OCI-LY1 (cell line): ENCODE measurements around the gene NAPEPLD.

Experiments
- CTCF ChIP-seq: fragments of 200-600 bp; sonication (generic), shearing (Covaris generic); IDR thresholded peaks from 2 replicates; pipeline ENCODE4 v1.5.1; 2017; ENCODE audit warnings: mild to moderate bottlenecking, antibody characterized with exemption, low read length, moderate library complexity, mixed read lengths
- EZH2 ChIP-seq: fragments of 200-600 bp; sonication (generic), shearing (Covaris generic); IDR thresholded peaks from 2 replicates; pipeline ENCODE4 v1.8.0; 2017; ENCODE audit warnings: borderline replicate concordance, mixed run types, mild to moderate bottlenecking, antibody characterized with exemption, low read length, moderate library complexity, mixed read lengths

GRCh38 chr7:103051519-103051918, 97.4 kb downstream of the NAPEPLD start:
- no peak for TF ChIP-seq CTCF
- no peak for TF ChIP-seq EZH2
